GM18526 (cell line): ENCODE data around the gene TMC8.

ENCODE experiments used
- POLR2A ChIP-seq: IDR thresholded peaks from 3 replicates; pipeline ENCODE4 v1.6.1; 2011; ENCODE audit not compliant: insufficient read length; ENCODE audit errors: extremely low read depth

The TMC8 gene

DNA sequence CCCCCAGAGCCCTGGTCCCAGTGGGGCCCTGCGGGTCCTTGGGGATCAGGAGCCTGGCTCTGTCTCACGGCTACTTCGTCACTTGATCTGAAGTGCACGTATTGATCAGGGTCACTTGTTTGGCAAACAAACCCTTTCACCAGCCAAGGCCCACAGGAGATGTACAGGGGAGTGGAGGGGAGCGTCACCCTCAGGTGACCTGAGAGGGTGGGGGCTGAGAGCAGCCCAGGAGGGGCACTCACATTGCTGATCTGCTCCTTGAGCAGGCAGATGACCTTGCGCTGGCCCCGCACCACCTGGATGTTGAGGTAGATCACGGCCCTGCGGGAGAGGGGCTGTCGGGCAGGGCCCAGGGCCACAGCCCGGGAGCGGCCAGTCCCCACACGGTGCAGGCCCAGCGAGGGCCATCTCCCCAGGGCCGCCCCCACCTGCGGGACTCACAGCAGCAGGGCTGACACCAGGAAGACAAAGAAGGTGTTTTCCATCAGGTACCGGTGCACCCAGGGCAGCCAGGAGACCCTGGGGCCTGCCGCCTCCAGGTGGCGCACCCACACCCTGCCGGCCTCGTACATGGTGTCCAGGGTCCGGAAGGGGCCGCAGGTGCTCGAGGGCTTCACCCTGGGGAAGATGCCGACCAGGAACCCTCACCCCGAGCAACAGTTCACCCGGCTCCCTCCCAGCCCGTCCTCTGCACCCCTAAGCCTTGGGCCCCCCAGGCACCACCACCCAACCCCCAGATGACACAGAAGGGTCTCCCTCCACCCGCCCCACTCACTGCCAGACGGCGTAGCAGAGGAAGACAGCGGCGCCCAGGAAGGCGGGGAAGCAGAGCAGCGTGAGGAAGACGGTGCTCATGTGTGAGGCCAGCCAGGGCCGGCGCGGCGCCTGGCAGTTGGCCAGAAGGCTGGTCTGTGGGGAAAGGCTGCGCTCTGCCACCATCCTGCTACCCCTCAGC, 13.3 kb upstream of the TMC8 start:
- peak; percentile 14 for TF ChIP-seq POLR2A

DNA sequence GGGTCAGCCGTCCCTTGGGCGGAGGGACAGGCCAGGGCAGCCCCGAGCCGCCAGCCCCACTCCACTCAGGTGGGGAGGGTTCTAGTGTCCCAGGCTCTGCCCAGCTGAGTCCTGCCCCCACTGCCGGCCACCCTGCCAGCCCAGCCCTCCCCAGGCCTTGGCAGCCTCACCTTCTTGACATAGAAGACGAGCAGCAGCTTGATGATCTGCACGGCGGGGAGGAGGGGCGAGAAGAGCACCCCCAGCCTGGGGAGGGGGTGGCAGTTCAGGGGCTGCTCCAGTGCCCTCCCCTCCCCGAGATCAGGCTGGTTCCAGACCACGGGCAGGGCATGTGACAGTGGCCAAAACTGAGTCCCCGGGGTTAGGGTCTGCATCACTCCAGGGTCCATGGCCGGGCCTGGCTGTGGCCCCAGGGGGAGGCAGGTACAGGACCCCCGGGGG, 11.8 kb upstream of the TMC8 start:
- no peak for TF ChIP-seq POLR2A

- TF ChIP-seq POLR2A: no peak
Measured at GRCh38 chr17:78120537-78120936, 10.0 kb upstream of the TMC8 start.

DNA sequence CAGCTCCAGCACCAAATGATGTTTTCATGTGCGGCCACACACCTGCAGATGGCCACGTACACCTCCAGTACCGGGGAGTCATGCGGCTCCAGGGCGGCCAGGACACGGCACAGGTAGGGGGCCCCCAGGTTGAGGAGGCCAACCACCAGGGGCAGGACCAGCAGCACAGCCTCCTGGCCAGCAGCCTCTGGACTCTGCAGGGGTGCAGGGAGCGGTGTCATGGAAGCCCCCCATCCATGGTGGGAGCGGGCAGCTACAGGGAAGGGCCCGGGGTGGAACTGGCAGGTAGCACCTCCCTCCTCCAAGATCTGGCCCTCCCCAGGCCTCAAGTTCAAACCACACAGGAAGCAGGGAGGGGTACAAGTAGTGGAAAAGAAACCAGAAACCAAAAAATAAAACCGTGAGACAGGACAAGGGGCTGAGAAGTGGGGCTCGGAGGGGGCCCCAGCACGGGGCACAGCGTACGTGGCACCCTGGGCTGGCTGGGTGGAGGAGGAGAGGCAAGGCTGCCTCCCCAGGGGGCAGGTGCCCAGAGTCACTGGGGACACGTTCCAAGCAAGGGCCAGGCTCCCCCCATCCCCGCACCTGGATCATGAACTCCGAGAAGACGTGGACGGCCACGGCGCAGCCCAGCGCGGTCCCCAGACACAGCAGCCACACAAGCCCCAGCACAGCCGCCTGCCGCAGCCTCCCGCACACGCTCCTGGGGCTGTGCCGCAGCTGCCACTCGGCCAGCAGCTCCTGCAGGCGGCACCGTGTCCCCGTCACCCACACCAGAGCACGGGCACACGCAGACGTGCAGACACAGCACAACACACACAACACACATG, 9.4 kb upstream of the TMC8 start:
- TF ChIP-seq POLR2A: peak; percentile 34

GRCh38 chr17:78121801-78122215, 8.8 kb upstream of the TMC8 start:
- no peak for TF ChIP-seq POLR2A

- TF ChIP-seq POLR2A: peak; percentile 8
Measured at GRCh38 chr17:78122216-78122930, 8.2 kb upstream of the TMC8 start.

GRCh38 chr17:78122931-78123249, 7.7 kb upstream of the TMC8 start:
- TF ChIP-seq POLR2A: no peak

DNA sequence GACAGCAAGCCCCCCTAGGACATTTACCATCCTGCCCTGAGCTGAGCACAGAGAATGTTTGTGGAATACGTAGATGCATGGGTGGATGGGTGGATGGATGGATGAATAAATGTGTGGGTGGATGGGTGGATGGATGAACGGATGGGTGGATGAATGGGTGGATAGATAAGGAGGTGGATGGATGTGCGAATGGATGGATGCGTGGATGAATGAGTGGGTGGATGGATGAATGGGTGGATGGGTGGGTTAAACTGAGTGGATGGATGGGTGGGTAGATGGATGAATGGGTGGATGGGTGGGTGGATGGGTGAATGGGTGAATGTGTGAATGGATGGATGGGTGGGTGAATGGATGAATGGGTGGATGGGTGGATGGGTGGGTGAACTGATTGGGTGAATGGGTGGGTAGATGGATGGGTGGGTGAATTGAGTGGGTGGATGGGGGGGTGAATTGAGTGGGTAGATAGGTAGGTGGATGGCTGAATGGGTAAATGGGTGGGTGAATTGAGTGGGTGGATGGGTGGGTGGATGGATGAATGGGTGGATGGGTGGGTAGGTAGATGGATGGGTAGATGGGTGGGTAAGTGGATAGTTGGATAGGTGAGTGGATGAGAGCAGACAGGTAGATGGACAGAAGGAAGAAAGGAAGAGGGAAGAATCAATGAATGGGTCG, 7.2 kb upstream of the TMC8 start:
- TF ChIP-seq POLR2A: no peak

DNA sequence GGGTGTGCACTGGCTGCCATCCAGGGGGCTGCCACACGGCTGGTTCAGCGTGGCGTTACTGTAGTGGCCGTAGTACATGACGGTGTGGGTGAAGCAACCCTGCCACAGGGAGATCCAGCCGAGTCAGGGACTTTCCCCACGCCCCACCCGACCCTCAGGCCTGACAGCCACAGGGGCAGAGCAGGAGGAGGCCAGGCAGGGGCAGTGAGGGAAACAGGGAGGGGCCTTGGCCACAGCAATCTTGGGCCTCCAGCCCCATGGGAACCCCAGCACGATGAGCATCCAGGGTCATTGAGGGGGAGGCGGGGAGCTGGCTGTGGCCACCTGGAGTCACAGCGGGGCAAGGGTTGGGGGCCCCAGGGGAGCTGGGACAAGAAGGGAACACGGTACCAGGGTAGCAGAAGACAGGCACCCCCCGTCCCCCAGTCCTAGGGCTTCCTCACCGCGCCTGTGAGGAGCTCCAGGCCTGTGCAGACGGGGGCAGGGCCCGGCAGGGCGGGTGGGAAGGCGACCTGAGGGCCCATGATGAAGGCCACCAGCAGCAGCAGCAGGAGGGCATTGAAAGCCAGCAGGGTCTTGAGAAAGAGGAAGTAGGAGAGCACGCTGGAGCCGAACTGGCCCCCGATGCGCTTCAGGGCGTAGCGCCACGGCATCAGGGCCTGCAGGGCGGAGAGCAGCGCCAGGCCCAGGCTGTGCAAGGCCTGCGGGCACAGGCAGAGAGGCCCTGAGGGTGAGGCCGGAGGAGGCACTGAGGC, 6.3 kb upstream of the TMC8 start:
- peak; percentile 59 for TF ChIP-seq POLR2A

- no peak for TF ChIP-seq POLR2A
Measured at GRCh38 chr17:78124836-78125137, 5.8 kb upstream of the TMC8 start.

DNA sequence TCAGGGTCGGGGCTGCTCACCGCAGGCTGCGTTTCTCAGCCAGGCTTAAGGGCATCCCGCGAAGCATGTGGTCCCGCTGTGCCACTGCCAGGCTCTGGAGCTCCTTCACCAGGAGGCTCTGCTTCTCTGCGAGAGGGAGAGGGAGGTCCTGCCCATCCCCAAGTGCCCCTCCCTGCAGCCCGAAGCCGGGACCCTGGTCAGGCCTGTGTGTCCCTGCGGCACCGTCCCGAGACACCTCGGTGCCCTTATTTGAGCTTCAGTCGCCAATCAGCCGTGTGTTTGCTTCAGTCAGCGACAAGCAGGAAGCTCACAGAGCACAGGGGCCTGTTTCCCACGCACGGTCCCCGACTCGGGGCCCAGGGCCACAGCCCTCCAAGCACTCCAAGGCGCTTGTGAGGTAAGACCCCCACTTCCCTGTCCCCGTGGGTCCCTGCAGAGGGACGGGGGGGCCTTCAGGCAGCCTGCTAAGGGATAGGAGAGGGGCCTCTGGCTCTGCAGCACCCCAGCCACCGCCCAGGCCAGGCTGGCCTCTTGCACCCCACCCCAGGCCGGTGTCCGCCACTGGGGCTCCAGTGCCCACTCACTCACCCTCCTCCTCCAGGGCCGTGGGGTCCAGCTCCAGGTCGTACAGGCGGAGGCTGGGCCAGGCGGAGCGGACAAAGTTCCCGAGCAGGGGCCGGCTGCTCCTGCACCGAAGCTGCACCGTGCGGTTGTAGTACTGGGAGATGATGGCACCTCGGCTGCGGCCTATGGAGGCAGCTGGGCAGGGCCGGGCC, 5.2 kb upstream of the TMC8 start:
- no peak for TF ChIP-seq POLR2A

DNA sequence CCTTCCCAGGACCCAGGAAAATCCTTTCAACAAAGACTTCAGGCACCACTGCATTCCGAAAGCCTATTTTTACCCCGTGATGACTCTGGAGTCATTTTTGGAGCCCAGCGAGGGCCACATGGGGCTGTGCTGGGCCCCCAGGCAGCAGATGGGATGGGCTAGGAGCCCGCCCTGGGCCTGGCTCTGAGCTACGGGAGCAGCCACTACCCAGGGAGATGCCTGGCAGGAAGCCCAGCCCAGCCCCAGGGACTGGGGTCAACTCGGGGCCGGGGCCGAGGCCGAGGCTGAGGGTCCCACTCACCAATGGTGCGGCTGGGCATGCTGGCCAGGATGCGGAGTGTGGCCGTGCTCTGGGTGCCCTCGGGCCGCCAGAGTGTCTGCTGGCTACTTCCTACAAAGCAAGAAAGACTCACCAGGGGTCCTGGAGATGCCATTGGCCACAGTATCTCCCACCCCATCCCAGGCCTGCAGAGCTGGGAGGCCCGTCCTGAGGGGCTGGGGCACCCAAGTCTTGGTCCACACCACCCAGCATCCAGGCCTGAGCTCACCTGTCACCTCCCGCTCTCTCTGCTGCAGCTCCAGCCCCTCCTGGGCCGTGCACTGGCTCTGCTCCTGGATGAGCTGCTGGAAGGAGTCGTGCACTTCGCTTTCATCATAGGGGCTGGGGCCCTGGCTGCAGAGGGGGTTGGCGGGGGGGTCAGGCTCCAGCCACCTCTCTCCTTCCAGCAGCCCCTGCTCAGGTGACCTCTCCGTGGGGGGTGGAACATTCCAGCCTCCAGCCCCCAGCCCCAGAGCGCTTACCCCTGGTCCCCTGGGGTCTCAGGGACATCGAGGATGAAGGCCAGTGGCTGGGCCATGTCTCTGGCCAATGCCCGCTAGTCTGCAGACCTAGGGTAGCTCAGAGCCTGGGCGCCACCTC, 4.3 kb upstream of the TMC8 start:
- TF ChIP-seq POLR2A: peak; percentile 14

DNA sequence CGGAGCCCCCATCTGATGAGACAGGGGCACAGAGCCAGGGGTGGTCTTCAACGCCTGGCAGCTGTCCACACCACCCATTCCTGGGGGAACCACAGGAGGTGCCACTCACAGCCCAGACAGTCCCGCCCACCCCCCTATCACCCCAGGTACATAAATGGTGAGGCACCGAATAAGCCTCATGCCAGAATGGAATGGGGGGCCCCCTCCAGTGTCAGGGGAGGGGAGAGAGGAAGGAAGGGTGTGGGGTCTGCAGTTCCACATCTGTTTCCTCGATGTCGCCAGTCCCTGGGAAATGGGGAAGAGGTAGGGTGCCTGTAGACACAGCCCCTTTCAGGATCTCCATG, 3.7 kb upstream of the TMC8 start:
- TF ChIP-seq POLR2A: no peak
